ENCODE results near the gene C7orf25. TPM values are rescaled to one million over a fixed set of nuclear protein-coding genes. Genes with fewer than 3 reads are reported as not detected.
"Not testable (repeated sequence)": the region's sequence is repeated elsewhere in the genome, so short reads cannot be mapped to it uniquely, and the experiment has no call there.

C7orf25 gene
- total RNA-seq, 3 donors from 2014 or later = 1.5 to 3.0 (median 1.9) TPM

- peaks cover 43% of the 10 kb centered on the region for H3K4me1 Mint-ChIP-seq (ENCODE audit: low read depth)
- H3K4me3 Mint-ChIP-seq = no peak overlapping the region
- ATAC-seq (no peak), DNase-seq (no peak)
- H3K36me3 Mint-ChIP-seq (ENCODE audit: insufficient read depth) = peaks cover 25% of the 10 kb centered on the region
- H3K27me3 Mint-ChIP-seq (ENCODE audit: low read depth) = no peaks in the 10 kb centered on the region
- no peaks in the 10 kb centered on the region for H3K9me3 Mint-ChIP-seq
Observed at GRCh38 chr7:42914421-42915045, 2.7 kb upstream of the C7orf25 start.

DNA sequence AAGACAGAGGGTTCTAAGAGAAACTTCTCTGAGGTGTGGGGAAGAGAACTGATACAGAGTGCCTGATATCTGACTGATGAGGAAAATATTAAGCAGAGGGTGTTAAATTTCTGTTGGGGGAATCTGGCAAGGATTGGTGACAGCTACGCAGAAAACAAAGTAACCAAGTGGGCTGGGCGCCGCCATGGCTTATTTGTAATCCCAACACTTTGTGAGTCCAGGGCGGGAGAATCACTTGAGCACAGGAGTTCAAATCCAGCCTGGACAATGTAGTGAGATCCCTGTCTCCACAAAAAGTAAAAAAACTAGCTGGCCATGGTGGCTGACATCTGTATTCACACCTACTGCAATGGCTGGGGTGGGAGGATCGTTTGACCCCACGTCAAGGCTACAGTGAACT lies 2.1 kb upstream of the C7orf25 start:
- ATAC-seq (no peak), DNase-seq (no peak)
- H3K9me3 Mint-ChIP-seq = no peaks in the 10 kb centered on the region
- H3K27me3 Mint-ChIP-seq (ENCODE audit: low read depth) = no peaks in the 10 kb centered on the region
- peaks cover 21% of the 10 kb centered on the region for H3K36me3 Mint-ChIP-seq (ENCODE audit: insufficient read depth)
- peaks cover 44% of the 10 kb centered on the region for H3K4me1 Mint-ChIP-seq (ENCODE audit: low read depth)
- peak overlapping the region; percentile 47 for H3K4me3 Mint-ChIP-seq

- H3K4me3 Mint-ChIP-seq = peak overlapping the region; percentile 47
- H3K9me3 Mint-ChIP-seq = no peaks in the 10 kb centered on the region
- peaks cover 45% of the 10 kb centered on the region for H3K4me1 Mint-ChIP-seq (ENCODE audit: low read depth)
- DNase-seq (no peak), ATAC-seq (peak; percentile 27 to 30)
- peaks cover 21% of the 10 kb centered on the region for H3K36me3 Mint-ChIP-seq (ENCODE audit: insufficient read depth)
- no peaks in the 10 kb centered on the region for H3K27me3 Mint-ChIP-seq (ENCODE audit: low read depth)
Observed at GRCh38 chr7:42913591-42913990, 1.7 kb upstream of the C7orf25 start.

- Mint-ChIP-seq H3K27me3 (ENCODE audit: low read depth) (no peaks in the 10 kb centered on the region), H3K4me3 (peak overlapping the region; percentile 93), H3K9me3 (no peaks in the 10 kb centered on the region), H3K36me3 (ENCODE audit: insufficient read depth) (peaks cover 7% of the 10 kb centered on the region), H3K4me1 (ENCODE audit: low read depth) (peaks cover 55% of the 10 kb centered on the region)
- ATAC-seq (no peak), DNase-seq (no peak)
Observed at GRCh38 chr7:42910306-42910705, 1.6 kb downstream of the C7orf25 start.

- ATAC-seq (no peak), DNase-seq (no peak)
- Mint-ChIP-seq H3K27me3 (ENCODE audit: low read depth) (no peaks in the 10 kb centered on the region), H3K4me1 (ENCODE audit: low read depth) (peaks cover 28% of the 10 kb centered on the region), H3K9me3 (no peaks in the 10 kb centered on the region), H3K36me3 (ENCODE audit: insufficient read depth) (no peaks in the 10 kb centered on the region), H3K4me3 (no peak overlapping the region)
Observed at GRCh38 chr7:42907316-42907715, 4.6 kb downstream of the C7orf25 start.

- no peak for DNase-seq
- Mint-ChIP-seq H3K4me1 (ENCODE audit: low read depth) (peaks cover 22% of the 10 kb centered on the region), H3K9me3 (no peaks in the 10 kb centered on the region), H3K36me3 (ENCODE audit: insufficient read depth) (no peaks in the 10 kb centered on the region), H3K4me3 (no peak overlapping the region), H3K27me3 (ENCODE audit: low read depth) (no peaks in the 10 kb centered on the region)
- no peak for ATAC-seq
Observed at GRCh38 chr7:42906181-42906580, 5.7 kb downstream of the C7orf25 start.

- Mint-ChIP-seq H3K4me3 (no peak overlapping the region), H3K4me1 (ENCODE audit: low read depth) (no peaks in the 10 kb centered on the region), H3K9me3 (no peaks in the 10 kb centered on the region), H3K27me3 (ENCODE audit: low read depth) (no peaks in the 10 kb centered on the region), H3K36me3 (ENCODE audit: insufficient read depth) (no peaks in the 10 kb centered on the region)
- ATAC-seq (no peak), DNase-seq (no peak)
Observed at GRCh38 chr7:42902331-42902730, 9.5 kb downstream of the C7orf25 start.

GRCh38 chr7:42900842-42901241 lies 11.0 kb downstream of the C7orf25 start:
- H3K9me3 Mint-ChIP-seq = no peaks in the 10 kb centered on the region

DNA sequence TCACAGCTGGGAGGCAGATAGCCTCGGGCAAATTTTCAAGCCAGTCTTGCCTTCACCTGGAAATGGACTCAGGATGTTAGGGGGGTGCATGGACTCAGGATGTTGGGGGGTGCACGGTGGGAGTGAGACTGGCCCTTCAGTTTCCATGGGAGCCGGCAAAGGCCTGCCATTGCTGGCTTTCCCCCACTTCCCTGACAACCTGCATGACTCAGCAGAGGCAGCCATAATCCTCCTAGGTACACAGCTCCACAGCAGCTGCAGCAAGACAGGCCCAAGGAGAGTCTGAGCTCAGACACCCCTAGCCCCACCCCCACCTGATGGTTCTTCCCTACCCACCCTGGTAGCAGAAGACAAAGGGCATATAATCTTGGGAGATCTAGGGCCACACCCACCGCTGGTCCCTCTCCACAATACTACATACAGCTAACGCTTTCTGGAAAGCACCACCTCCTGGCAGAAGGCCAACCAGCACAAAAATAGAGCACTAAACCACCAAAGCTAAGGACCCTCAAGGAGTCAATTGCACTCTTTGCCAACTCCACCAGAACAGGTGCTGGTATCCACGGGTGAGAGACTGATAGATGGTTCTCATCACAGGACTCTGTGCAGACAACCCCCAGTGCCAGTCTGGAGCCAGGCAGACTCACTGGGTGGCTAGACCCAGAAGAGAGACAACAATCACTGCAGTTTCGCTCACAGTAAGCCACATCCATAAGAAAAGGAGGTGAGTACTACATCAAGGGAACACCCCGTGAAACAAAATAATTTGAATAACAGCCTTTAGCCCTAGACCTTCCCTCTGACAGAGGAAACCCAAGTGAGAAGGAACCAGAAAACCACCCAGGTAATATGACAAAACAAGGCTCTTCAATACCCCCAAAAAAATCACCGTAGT lies 18.3 kb downstream of the C7orf25 start:
- Mint-ChIP-seq H3K27me3 (ENCODE audit: low read depth) (no peaks in the 10 kb centered on the region), H3K4me3 (no peak overlapping the region), H3K9me3 (peaks cover 15% of the 10 kb centered on the region), H3K36me3 (ENCODE audit: insufficient read depth) (peaks cover 8% of the 10 kb centered on the region), H3K4me1 (ENCODE audit: low read depth) (peaks cover 7% of the 10 kb centered on the region)
- DNase-seq = no peak
- no peak for ATAC-seq

More at GRCh38 chr7:42900842-42901241, 11.0 kb downstream of the C7orf25 start:
- ATAC-seq (no peak), DNase-seq (no peak)
- Mint-ChIP-seq H3K27me3 (ENCODE audit: low read depth) (no peaks in the 10 kb centered on the region), H3K36me3 (ENCODE audit: insufficient read depth) (peaks cover 2% of the 10 kb centered on the region), H3K4me1 (ENCODE audit: low read depth) (no peaks in the 10 kb centered on the region), H3K4me3 (no peak overlapping the region)

DNA sequence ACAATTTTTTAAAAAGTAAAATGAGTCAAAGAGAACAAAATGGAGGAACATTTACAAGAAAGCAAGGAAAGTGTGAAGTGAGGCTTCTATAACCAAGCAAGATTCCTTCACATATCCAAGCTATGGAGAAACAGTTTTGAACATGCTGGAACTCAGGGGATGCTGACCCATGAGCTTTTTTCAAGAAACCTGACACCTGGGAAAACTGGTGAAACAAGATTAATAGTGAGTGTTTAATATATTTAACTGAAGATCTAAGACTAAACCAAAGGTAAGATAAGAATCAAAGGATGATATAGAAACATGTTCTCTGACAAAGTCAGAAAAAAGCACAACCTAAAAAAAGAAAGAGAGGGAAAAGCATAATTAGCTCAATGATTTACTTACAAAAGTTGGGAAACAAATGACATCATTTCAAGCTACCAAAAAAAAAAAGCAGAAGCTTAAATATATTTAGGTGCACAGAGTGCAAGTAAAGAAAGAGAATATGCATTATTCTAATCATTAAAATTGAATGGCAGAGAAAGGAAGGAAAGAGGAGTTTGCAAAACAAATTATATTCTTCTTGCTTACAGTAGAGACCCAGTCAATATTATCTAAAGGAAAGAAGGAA lies 24.9 kb downstream of the C7orf25 start:
- H3K4me1 Mint-ChIP-seq (ENCODE audit: low read depth) = peaks cover 21% of the 10 kb centered on the region
- ATAC-seq = no peak

DNA sequence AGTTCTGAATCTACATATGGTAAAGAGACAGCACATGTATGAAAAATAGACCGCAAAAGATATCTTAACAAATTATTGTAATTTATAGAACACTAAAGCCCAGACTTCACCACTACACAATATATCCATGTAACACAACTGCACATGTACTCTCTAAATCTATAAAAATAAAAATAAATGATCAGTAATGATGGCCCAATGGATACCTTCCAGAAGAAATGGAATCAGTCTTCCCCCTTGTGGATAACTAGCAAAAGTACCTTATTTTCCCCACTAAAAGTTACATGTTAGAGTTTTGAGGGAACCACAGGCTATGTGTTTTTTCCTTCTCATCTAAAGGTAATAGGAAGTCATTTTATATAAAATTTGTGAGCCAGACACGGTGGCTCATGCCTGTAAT lies 25.7 kb downstream of the C7orf25 start:
- no peaks in the 10 kb centered on the region for H3K9me3 Mint-ChIP-seq
- H3K4me3 Mint-ChIP-seq = no peak overlapping the region
- no peaks in the 10 kb centered on the region for H3K36me3 Mint-ChIP-seq (ENCODE audit: insufficient read depth)
- H3K4me1 Mint-ChIP-seq (ENCODE audit: low read depth) = peaks cover 21% of the 10 kb centered on the region
- peaks cover 4% of the 10 kb centered on the region for H3K27me3 Mint-ChIP-seq (ENCODE audit: low read depth)
- no peak for DNase-seq
- ATAC-seq = no peak

More for the DNA sequence above, 24.9 kb downstream of the C7orf25 start:
- DNase-seq = no peak
- peaks cover 4% of the 10 kb centered on the region for H3K27me3 Mint-ChIP-seq (ENCODE audit: low read depth)
- H3K4me3 Mint-ChIP-seq = peak overlapping the region; percentile 82
- H3K9me3 Mint-ChIP-seq = no peaks in the 10 kb centered on the region
- H3K36me3 Mint-ChIP-seq (ENCODE audit: insufficient read depth) = no peaks in the 10 kb centered on the region

- H3K36me3 Mint-ChIP-seq (ENCODE audit: insufficient read depth); DNase-seq; H3K27me3 Mint-ChIP-seq (ENCODE audit: low read depth); H3K9me3 Mint-ChIP-seq; ATAC-seq; H3K4me3 Mint-ChIP-seq: not testable (repeated sequence)
- H3K4me1 Mint-ChIP-seq (ENCODE audit: low read depth) = peaks cover 21% of the 10 kb centered on the region
Observed at GRCh38 chr7:42885183-42885582, 26.7 kb downstream of the C7orf25 start.

- Mint-ChIP-seq H3K9me3 (no peaks in the 10 kb centered on the region), H3K4me1 (ENCODE audit: low read depth) (peaks cover 18% of the 10 kb centered on the region), H3K27me3 (ENCODE audit: low read depth) (peaks cover 4% of the 10 kb centered on the region), H3K36me3 (ENCODE audit: insufficient read depth) (no peaks in the 10 kb centered on the region), H3K4me3 (no peak overlapping the region)
- DNase-seq (no peak), ATAC-seq (no peak)
Observed at GRCh38 chr7:42883950-42884349, 27.9 kb downstream of the C7orf25 start.

DNA sequence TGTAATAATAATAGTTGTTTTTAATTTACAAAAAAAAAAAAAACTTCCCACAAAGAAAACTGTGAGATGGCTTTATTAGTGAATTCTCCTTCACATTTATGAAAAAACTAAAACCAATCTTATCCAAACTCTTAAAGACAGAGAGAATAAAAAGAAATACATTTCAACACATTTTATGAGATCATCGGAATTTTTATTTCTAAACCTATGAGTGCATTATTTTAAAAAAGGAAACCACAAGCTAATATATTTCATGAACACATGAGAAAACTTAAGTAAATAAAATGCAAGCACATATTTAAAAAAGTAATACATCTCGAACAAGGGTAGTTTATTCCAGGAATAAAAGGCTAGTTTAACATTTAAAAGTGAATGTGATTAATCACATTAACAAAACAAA lies 31.5 kb downstream of the C7orf25 start:
- Mint-ChIP-seq H3K4me3 (no peak overlapping the region), H3K4me1 (ENCODE audit: low read depth) (no peaks in the 10 kb centered on the region)
- ATAC-seq = no peak

More for the DNA sequence above, 31.5 kb downstream of the C7orf25 start:
- no peaks in the 10 kb centered on the region for H3K36me3 Mint-ChIP-seq (ENCODE audit: insufficient read depth)
- no peak for DNase-seq
- H3K9me3 Mint-ChIP-seq = no peaks in the 10 kb centered on the region
- peaks cover 2% of the 10 kb centered on the region for H3K27me3 Mint-ChIP-seq (ENCODE audit: low read depth)

All from activated T-cell treated with anti-CD3 and anti-CD28 coated beads, Interleukin-2, amount 50 U/mL, for 4 hours (primary cell).